ENCODE results near the gene MAD2L1BP. TPM values are rescaled to one million over a fixed set of nuclear protein-coding genes. Genes with fewer than 3 reads are reported as not detected.

The MAD2L1BP gene
- polyA plus RNA-seq, 1 donor (not counting 4 experiments of a cell fraction or from before 2014, with no cell fraction given): 34.2 TPM

DNA sequence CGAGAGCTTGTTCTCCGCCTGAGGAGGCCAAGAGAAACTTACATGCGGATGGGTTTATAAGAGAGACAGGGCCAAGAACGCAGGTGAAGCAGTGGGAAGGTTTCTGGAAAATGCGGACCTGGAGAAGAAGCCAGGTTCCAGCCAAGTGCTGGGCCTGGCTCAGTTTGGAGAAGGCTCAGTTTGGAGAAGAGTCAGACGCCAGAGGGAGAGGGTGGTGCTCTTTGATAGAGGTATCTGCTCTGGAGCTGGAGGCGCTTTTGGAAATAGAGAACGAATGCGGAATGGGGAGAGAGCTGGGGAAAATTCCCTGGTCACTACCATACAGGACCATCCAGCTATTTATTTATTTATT, 9.9 kb downstream of the MAD2L1BP start:
- H3K36me3 ChIP-seq (ENCODE audit: control insufficient read depth in 2 of 2, extremely low read depth in 1 of 2, insufficient read depth in 2 of 2, low read length in 2 of 2): peaks cover 3 to 6% of the 10 kb centered on the region in 2 experiments
- H2AFZ ChIP-seq (ENCODE audit: control insufficient read depth, low read length): peak overlapping the region; percentile 67
- no peak for TF ChIP-seq EZH2 (IDR thresholded peaks at IDR 0.05; ENCODE audit: low read length)
- TF ChIP-seq, protein P1, sequence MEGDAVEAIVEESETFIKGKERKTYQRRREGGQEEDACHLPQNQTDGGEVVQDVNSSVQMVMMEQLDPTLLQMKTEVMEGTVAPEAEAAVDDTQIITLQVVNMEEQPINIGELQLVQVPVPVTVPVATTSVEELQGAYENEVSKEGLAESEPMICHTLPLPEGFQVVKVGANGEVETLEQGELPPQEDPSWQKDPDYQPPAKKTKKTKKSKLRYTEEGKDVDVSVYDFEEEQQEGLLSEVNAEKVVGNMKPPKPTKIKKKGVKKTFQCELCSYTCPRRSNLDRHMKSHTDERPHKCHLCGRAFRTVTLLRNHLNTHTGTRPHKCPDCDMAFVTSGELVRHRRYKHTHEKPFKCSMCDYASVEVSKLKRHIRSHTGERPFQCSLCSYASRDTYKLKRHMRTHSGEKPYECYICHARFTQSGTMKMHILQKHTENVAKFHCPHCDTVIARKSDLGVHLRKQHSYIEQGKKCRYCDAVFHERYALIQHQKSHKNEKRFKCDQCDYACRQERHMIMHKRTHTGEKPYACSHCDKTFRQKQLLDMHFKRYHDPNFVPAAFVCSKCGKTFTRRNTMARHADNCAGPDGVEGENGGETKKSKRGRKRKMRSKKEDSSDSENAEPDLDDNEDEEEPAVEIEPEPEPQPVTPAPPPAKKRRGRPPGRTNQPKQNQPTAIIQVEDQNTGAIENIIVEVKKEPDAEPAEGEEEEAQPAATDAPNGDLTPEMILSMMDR (optimal IDR thresholded peaks at IDR 0.05 in 1 of 3, IDR thresholded peaks at IDR 0.05 in 1 of 3, conservative IDR thresholded peaks at IDR 0.05 in 1 of 3; ENCODE audit: extremely low read depth in 1 of 3, insufficient read depth in 2 of 3, low read length in 3 of 3): no peak
- dilution Hi-C loops (cut with MboI; ENCODE audit: extremely low pct_ligation_motif_present, low sequenced_read_pairs): no loop called here
- no peaks in the 10 kb centered on the region for H3K4me1 ChIP-seq (ENCODE audit: control insufficient read depth, extremely low read depth, insufficient read depth, low read length)
- H3K9ac ChIP-seq (ENCODE audit: control insufficient read depth, extremely low read depth, insufficient read depth, low read length): no peak overlapping the region
- DNase-seq (ENCODE audit: low read depth, low spot score): no peak
- FAIRE-seq: no peak
- peaks cover 6% of the 10 kb centered on the region for H3K79me2 ChIP-seq (ENCODE audit: control insufficient read depth, insufficient read depth, low read length)
- H3K9me3 ChIP-seq (ENCODE audit: control insufficient read depth, low read depth, low read length): no peaks in the 10 kb centered on the region
- no peaks in the 10 kb centered on the region for H4K20me1 ChIP-seq (ENCODE audit: control insufficient read depth, extremely low read depth, insufficient read depth, low read length)
- no peaks in the 10 kb centered on the region for H3K9me1 ChIP-seq (ENCODE audit: control insufficient read depth, extremely low read depth, insufficient read depth, low read length)
- peak overlapping the region; percentile 35 for H3K4me2 ChIP-seq (ENCODE audit: control insufficient read depth, extremely low read depth, insufficient read depth, low read depth, low read length)
- H3K27me3 ChIP-seq (ENCODE audit: control insufficient read depth, extremely low read depth, insufficient read depth, low read length): no peaks in the 10 kb centered on the region
- no peak overlapping the region for H3K27ac ChIP-seq (ENCODE audit: control insufficient read depth, insufficient read depth, low read length)
- peak overlapping the region in 1 of 3 experiments; percentile 42 for H3K4me3 ChIP-seq (ENCODE audit: control insufficient read depth in 2 of 3, extremely low read depth in 1 of 3, insufficient read depth in 2 of 3, low read depth in 1 of 3, low read length in 3 of 3)

DNA sequence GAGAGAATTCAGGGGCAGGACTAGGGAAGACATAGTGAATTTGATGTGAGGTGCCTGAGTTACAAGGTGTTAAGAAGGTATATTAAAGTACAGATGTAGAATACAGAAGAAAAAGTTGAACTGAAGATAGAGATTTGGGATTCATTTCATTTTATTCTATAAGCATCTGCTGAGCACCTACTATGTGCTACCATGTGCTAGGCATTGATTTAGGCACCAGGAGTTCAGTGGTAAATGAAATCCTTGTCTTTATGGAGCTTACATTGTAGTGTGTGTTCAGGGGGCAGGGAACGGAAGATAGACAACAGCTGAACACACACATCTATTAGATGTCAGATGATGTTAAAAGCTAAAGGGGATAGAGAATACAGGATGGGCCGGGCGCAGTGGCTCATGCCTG, 12.0 kb downstream of the MAD2L1BP start:
- dilution Hi-C loops (cut with MboI; ENCODE audit: extremely low pct_ligation_motif_present, low sequenced_read_pairs): no loop called here
- FAIRE-seq (no peak), DNase-seq (ENCODE audit: low read depth, low spot score) (no peak)
- Histone ChIP-seq H3K9ac (ENCODE audit: control insufficient read depth, extremely low read depth, insufficient read depth, low read length) (no peak overlapping the region), H3K27ac (ENCODE audit: control insufficient read depth, insufficient read depth, low read length) (no peak overlapping the region), H4K20me1 (ENCODE audit: control insufficient read depth, extremely low read depth, insufficient read depth, low read length) (no peaks in the 10 kb centered on the region), H2AFZ (ENCODE audit: control insufficient read depth, low read length) (no peak overlapping the region), H3K9me1 (ENCODE audit: control insufficient read depth, extremely low read depth, insufficient read depth, low read length) (no peaks in the 10 kb centered on the region), H3K4me3 (ENCODE audit: control insufficient read depth in 2 of 3, extremely low read depth in 1 of 3, insufficient read depth in 2 of 3, low read depth in 1 of 3, low read length in 3 of 3) (no peak overlapping the region), H3K4me2 (ENCODE audit: control insufficient read depth, extremely low read depth, insufficient read depth, low read depth, low read length) (no peak overlapping the region), H3K9me3 (ENCODE audit: control insufficient read depth, low read depth, low read length) (no peaks in the 10 kb centered on the region), H3K4me1 (ENCODE audit: control insufficient read depth, extremely low read depth, insufficient read depth, low read length) (no peaks in the 10 kb centered on the region), H3K27me3 (ENCODE audit: control insufficient read depth, extremely low read depth, insufficient read depth, low read length) (no peaks in the 10 kb centered on the region), H3K36me3 (ENCODE audit: control insufficient read depth in 2 of 2, extremely low read depth in 1 of 2, insufficient read depth in 2 of 2, low read length in 2 of 2) (no peaks in the 10 kb centered on the region), H3K79me2 (ENCODE audit: control insufficient read depth, insufficient read depth, low read length) (no peaks in the 10 kb centered on the region)
- TF ChIP-seq, protein P1 (optimal IDR thresholded peaks at IDR 0.05 in 1 of 3, IDR thresholded peaks at IDR 0.05 in 1 of 3, conservative IDR thresholded peaks at IDR 0.05 in 1 of 3; ENCODE audit: extremely low read depth in 1 of 3, insufficient read depth in 2 of 3, low read length in 3 of 3): no peak
- TF ChIP-seq EZH2 (IDR thresholded peaks at IDR 0.05; ENCODE audit: low read length): no peak

All from keratinocyte (primary cell).